HEK293T (cell line): ENCODE results near the gene TNFSF8.

Experiments used
- CTCF ChIA-PET: fragments of 350-600 bp; formaldehyde crosslinking; extraction: SDS; loops from one replicate; lab custom pipeline; 2021; ENCODE audit warnings: antibody characterized with exemption, inconsistent platforms; lab: Yijun Ruan, JAX
- POLR2A ChIA-PET: fragments of 350-600 bp; formaldehyde crosslinking; extraction: SDS; loops from one replicate; lab custom pipeline; 2020; ENCODE audit warnings: antibody characterized with exemption, inconsistent platforms; lab: Yijun Ruan, JAX
- DNase-seq: peaks from one replicate; pipeline ENCODE4 v3.0.0; 2012; ENCODE audit warnings: mixed read lengths; ENCODE audit errors: extremely low spot score
- ARNT ChIP-seq: fragments of 450-650 bp; IDR thresholded peaks from 2 replicates; pipeline ENCODE4 v1.6.1; 2017; ENCODE audit warnings: mild to moderate bottlenecking
- BHLHE40 ChIP-seq: fragments of 450-650 bp; IDR thresholded peaks from 2 replicates; pipeline ENCODE4 v1.6.1; 2016; ENCODE audit warnings: mild to moderate bottlenecking, moderate library complexity, borderline replicate concordance
- CTBP1 ChIP-seq: fragments of 450-650 bp; IDR thresholded peaks from 2 replicates; pipeline ENCODE4 v1.6.1; 2016; ENCODE audit warnings: borderline replicate concordance
- ELF4 ChIP-seq: fragments of 450-650 bp; IDR thresholded peaks from 2 replicates; pipeline ENCODE4 v1.6.1; 2017; ENCODE audit warnings: antibody characterized with exemption
- FOXA1 ChIP-seq: fragments of 450-650 bp; IDR thresholded peaks from 2 replicates; pipeline ENCODE4 v1.6.1; 2016; ENCODE audit warnings: mild to moderate bottlenecking
- FOXK2 ChIP-seq: fragments of 450-650 bp; IDR thresholded peaks from 2 replicates; pipeline ENCODE4 v1.6.1; 2016; ENCODE audit warnings: mild to moderate bottlenecking
- FOXM1 ChIP-seq: fragments of 450-650 bp; IDR thresholded peaks from 2 replicates; pipeline ENCODE4 v1.6.1; 2017; ENCODE audit warnings: mild to moderate bottlenecking, borderline replicate concordance
- HDGF ChIP-seq: fragments of 450-650 bp; IDR thresholded peaks from 2 replicates; pipeline ENCODE4 v1.6.1; 2017; ENCODE audit warnings: antibody characterized with exemption, borderline replicate concordance
- L3MBTL2 ChIP-seq: fragments of 450-650 bp; conservative IDR thresholded peaks from 2 replicates; pipeline ENCODE4 v1.6.1; 2016; ENCODE audit warnings: mild to moderate bottlenecking
- LEF1 ChIP-seq: fragments of 450-650 bp; IDR thresholded peaks from 2 replicates; pipeline ENCODE4 v1.6.1; 2017; ENCODE audit warnings: mild to moderate bottlenecking, borderline replicate concordance
- NFRKB ChIP-seq: fragments of 450-650 bp; IDR thresholded peaks from 2 replicates; pipeline ENCODE4 v1.6.1; 2016; ENCODE audit warnings: mild to moderate bottlenecking, moderate library complexity
- PKNOX1 ChIP-seq: fragments of 450-650 bp; IDR thresholded peaks from 2 replicates; pipeline ENCODE4 v1.6.1; 2016
- SP1 ChIP-seq: fragments of 450-650 bp; IDR thresholded peaks from 2 replicates; pipeline ENCODE4 v1.6.1; 2017
- SUZ12 ChIP-seq: fragments of 450-650 bp; IDR thresholded peaks from 2 replicates; pipeline ENCODE4 v1.6.1; 2016; ENCODE audit warnings: mild to moderate bottlenecking
- TARDBP ChIP-seq: fragments of 450-650 bp; IDR thresholded peaks from 2 replicates; pipeline ENCODE4 v1.6.1; 2016
- ZNF384 ChIP-seq: fragments of 450-650 bp; IDR thresholded peaks from 2 replicates; pipeline ENCODE4 v1.6.1; 2016

Gene TNFSF8

GRCh38 chr9:114899995-114900394, 30.4 kb downstream of the TNFSF8 start:
- DNase-seq: no peak
- POLR2A ChIA-PET: no interaction called here
- CTCF ChIA-PET: no interaction called here
- TF ChIP-seq PKNOX1: no peak
- TF ChIP-seq L3MBTL2: no peak
- TF ChIP-seq NFRKB: no peak
- TF ChIP-seq FOXK2: no peak
- TF ChIP-seq ARNT: no peak
- no peak for TF ChIP-seq ZNF384
- TF ChIP-seq TARDBP: no peak
- TF ChIP-seq LEF1: no peak
- TF ChIP-seq FOXA1: no peak
- TF ChIP-seq HDGF: no peak

GRCh38 chr9:114899461-114899860, 30.9 kb downstream of the TNFSF8 start:
- no peak for DNase-seq
- POLR2A ChIA-PET: no interaction called here
- no peak for TF ChIP-seq CTBP1
- TF ChIP-seq SUZ12: no peak
- TF ChIP-seq ZNF384: no peak
- no peak for TF ChIP-seq ARNT
- no peak for TF ChIP-seq PKNOX1
- no peak for TF ChIP-seq LEF1
- no peak for TF ChIP-seq TARDBP
- TF ChIP-seq FOXM1: no peak
- TF ChIP-seq L3MBTL2: no peak
- no peak for TF ChIP-seq FOXA1
- no peak for TF ChIP-seq SP1
- no peak for TF ChIP-seq ELF4
- TF ChIP-seq BHLHE40: no peak
- TF ChIP-seq HDGF: no peak
- no peak for TF ChIP-seq FOXK2
- TF ChIP-seq NFRKB: no peak
- CTCF ChIA-PET: no interaction called here

GRCh38 chr9:114898741-114899140, 31.6 kb downstream of the TNFSF8 start:
- CTCF ChIA-PET: interaction anchor here (1.4 kb wide), 1 partner anchor 9 kb away, joined by 5 read pairs; no protein-coding TSS in a partner anchor
- no peak for DNase-seq

GRCh38 chr9:114897196-114897595, 33.2 kb downstream of the TNFSF8 start:
- POLR2A ChIA-PET: no interaction called here
- CTCF ChIA-PET: interaction anchor here (1.3 kb wide), 1 partner anchor 216 kb away, joined by 3 read pairs; no protein-coding TSS in a partner anchor
- no peak for TF ChIP-seq SUZ12
- no peak for TF ChIP-seq BHLHE40
- TF ChIP-seq SP1: no peak
- no peak for TF ChIP-seq ARNT
- no peak for TF ChIP-seq CTBP1
- no peak for TF ChIP-seq L3MBTL2
- TF ChIP-seq FOXM1: no peak
- no peak for DNase-seq

More at GRCh38 chr9:114898741-114899140, 31.6 kb downstream of the TNFSF8 start:
- no peak for TF ChIP-seq HDGF
- no peak for TF ChIP-seq SP1
- TF ChIP-seq CTBP1: no peak
- no peak for TF ChIP-seq BHLHE40
- TF ChIP-seq FOXK2: no peak
- no peak for TF ChIP-seq SUZ12
- TF ChIP-seq FOXA1: no peak
- TF ChIP-seq L3MBTL2: no peak
- no peak for TF ChIP-seq FOXM1
- TF ChIP-seq ZNF384: no peak
- TF ChIP-seq TARDBP: no peak
- TF ChIP-seq PKNOX1: no peak
- no peak for TF ChIP-seq ELF4
- no peak for TF ChIP-seq LEF1
- POLR2A ChIA-PET: no interaction called here

- no peak for DNase-seq
- TF ChIP-seq BHLHE40: no peak
- TF ChIP-seq LEF1: no peak
- no peak for TF ChIP-seq HDGF
- no peak for TF ChIP-seq ARNT
- no peak for TF ChIP-seq CTBP1
- no peak for TF ChIP-seq FOXK2
- TF ChIP-seq ELF4: no peak
- no peak for TF ChIP-seq SUZ12
- TF ChIP-seq L3MBTL2: no peak
- no peak for TF ChIP-seq PKNOX1
- TF ChIP-seq SP1: no peak
- no peak for TF ChIP-seq FOXM1
- no peak for TF ChIP-seq TARDBP
- CTCF ChIA-PET: interaction anchor here (0.6 kb wide), 1 partner anchor 12 kb away, joined by 3 read pairs; no protein-coding TSS in a partner anchor
- POLR2A ChIA-PET: no interaction called here
These were observed 34.0 kb downstream of the TNFSF8 start for GRCh38 chr9:114896344-114896743.
